ENCODE results near the gene MAFB.

DNA sequence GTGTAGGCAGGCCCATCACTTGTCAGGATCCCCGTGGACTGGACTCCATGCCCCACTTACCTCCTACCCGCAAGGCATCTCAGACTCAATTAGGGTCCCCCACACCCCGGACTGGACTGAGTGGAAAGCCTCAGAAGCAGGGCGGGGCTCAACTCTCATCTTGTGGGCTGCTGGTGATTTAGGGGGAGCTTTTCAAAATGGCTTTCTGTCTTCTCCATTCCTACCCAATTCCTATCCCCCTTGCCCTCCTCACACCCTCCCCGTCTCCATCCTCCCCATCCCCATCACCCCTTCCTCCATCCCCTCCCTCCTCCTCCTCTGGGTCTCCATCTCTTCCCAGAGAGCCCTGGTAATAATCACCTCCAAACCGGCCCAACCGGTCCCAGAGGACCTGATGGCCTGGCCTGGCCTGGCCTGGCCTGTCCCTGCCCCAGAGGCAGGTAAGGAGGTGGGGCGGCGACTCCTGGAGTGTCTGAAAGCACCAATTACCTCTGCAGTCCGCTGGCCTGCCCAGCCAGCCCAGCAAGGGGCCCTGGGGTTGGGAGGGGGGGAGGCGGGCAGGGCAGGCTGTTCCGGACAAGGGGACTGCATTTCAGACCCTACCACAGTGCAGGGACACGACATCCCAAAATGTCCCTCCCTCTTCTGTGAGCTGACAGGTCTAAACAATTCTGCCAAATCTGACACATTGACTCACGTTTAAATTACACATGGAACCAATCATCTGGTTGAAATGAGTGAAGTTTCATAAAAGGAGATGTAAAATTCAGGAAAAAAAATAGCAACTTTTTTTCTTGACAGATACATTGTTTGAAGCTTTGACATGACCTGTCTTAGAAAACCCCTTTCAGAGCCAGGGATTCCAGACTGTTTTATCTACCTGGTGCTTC, 24.8 kb downstream of the MAFB start:
- no peak for TF ChIP-seq CTCF (IDR thresholded peaks at IDR 0.05; ENCODE audit: insufficient read depth, low read length, poor library complexity, severe bottlenecking)
- TF ChIP-seq EZH2phosphoT487 (conservative IDR thresholded peaks at IDR 0.05; ENCODE audit: low read length), result no peak
